GM18517 (cell line): ENCODE data around the gene SMARCD1.
A peak's percentile ranks its signal among the peaks of the same experiment; 100 is the strongest.

ENCODE experiments used
- ATAC-seq: cut with Tn5 transposase; IDR thresholded peaks from one replicate; pipeline ENCODE4 v1.9.1; 2021; ENCODE audit warnings: mild to moderate bottlenecking, moderate library complexity; ENCODE audit not compliant: unreplicated experiment

Gene SMARCD1

DNA sequence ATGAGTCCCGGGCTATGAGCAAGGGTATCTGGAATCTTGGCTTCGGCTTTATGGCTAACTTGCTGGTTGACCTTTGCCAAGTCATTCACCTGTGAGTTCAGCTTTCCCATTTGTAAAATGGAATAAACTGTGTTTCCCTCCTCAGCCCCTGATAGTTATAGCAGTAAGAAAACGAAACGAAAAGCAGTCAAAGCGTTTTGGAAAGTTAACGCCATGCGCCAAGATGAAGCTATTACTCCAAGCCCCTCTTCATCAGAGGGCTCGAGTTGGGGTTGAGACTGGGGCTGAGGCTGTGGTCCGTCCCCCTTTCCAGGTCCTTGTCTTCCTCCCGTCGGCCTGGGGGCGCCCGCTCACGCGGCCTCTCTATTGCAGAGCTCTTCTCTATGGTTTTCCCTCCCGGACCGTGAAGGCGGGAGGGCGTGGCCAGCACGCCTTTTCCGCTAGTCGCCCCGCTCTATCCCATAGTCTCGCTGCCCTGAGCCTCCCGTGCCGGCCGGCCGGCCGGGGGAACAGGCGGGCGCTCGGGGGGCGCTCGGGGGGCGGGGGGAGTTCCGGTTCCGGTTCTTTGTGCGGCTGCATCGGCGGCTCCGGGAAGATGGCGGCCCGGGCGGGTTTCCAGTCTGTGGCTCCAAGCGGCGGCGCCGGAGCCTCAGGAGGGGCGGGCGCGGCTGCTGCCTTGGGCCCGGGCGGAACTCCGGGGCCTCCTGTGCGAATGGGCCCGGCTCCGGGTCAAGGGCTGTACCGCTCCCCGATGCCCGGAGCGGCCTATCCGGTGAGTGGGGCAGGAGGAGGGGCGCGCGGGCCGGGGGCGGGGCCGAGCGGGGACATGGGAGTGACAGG is at the start of gene SMARCD1:
TSS of gene SMARCD1 (plus strand) at position 568 of the 840 bp plus-strand sequence. CDS start at position 596, 28 bp downstream.
- peak; percentile 62 for ATAC-seq

- no peak for ATAC-seq
Measured at GRCh38 chr12:50038336-50038735, 46.8 kb upstream of the SMARCD1 start.

DNA sequence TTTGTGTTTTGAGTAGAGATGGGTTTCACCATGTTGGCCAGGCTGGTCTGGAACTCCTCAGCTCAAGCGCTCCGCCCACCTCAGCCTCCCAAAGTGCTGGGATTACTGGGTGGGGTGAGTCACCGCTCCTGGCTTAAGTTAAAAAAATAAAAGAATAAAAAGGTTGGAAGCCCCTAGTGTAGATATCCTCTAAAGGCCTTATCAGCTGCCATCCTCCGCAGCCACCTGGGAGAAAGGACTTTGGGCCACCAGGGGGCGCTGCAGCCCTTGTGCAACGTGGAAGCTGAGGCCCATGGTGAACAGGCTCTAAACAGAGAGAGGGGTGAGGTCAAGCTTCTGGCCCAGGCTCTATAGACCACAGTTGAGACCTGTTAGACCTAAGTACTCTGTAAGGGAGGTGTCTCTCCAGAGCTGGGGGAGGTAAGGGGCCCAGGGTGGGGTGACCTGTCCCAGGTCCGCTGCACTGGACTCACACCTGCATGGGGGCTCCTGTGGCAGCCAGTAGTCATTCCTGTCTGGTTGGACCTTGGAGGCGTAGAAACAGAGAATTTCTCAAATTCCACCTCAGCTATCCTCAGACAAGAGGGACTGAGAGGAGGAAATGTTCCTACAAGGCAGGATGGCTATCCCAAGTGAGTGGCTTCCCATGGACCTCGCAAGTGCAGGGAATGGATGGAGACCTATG is 45.8 kb upstream of the SMARCD1 start:
- no peak for ATAC-seq

GRCh38 chr12:50040657-50041056 is 44.5 kb upstream of the SMARCD1 start:
- ATAC-seq = no peak

DNA sequence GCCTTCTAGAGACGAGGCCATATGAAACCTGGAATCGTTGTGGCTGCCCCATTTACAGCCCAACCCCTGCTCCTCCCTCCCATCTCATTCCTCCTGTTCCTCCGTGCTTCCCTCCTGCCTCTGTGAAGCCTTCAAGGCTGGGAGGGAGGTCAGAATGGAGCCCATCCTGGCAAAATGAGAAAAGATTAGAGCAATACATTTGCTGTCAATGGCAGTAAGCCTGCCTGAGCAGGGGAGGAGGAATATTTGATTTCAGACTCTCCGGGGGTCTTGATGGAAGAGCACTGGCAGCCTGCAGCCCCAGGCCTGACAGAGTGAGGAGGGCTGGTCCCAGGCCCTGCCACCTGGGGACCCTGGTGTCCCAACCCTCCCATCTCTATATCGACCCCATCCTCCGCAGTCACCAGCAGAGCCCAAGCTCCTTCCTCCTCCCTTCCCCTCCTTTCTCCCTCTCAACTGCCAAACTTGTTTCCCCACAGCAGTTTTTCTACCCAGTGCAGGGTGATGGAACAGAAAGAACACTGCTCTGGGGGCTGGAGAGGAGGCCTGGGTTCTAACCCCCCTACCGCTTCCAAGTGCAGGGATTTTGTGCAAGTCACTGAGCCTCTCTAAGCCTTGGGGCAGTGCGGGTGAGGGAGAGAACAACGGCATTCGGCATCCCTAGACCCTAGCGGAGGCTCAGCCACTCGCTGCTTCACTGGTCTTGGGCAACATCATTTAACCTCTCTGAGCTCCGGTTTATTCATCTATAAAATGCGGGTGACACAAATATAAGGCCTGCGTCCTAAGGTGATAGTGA is 43.9 kb upstream of the SMARCD1 start:
- ATAC-seq = no peak

DNA sequence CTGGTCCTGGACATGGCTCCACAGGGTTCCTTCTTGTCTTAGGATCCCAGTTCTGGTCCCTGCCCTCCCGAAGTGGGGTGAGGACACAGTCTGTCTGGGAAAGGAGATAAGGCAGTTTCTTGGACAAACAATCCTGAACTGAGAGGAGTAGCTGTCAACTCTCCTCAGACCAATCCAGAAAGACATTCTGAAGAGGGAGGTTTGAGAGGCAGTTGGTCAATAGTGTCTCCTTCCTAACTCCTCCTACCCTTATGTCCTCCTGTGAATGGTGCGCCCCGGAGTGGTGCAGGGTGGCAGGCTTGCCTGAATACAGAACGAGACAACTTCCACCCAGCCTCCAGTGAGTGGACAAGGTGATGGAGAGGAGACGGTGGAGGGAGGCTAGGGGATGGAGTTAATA is 43.2 kb upstream of the SMARCD1 start:
- no peak for ATAC-seq

GRCh38 chr12:50042693-50043092 is 42.4 kb upstream of the SMARCD1 start:
- no peak for ATAC-seq

- no peak for ATAC-seq
Measured at GRCh38 chr12:50043308-50043707, 41.8 kb upstream of the SMARCD1 start.

- no peak for ATAC-seq
Measured at GRCh38 chr12:50043854-50044253, 41.3 kb upstream of the SMARCD1 start.

GRCh38 chr12:50047693-50048250 is 37.4 kb upstream of the SMARCD1 start:
- no peak for ATAC-seq

DNA sequence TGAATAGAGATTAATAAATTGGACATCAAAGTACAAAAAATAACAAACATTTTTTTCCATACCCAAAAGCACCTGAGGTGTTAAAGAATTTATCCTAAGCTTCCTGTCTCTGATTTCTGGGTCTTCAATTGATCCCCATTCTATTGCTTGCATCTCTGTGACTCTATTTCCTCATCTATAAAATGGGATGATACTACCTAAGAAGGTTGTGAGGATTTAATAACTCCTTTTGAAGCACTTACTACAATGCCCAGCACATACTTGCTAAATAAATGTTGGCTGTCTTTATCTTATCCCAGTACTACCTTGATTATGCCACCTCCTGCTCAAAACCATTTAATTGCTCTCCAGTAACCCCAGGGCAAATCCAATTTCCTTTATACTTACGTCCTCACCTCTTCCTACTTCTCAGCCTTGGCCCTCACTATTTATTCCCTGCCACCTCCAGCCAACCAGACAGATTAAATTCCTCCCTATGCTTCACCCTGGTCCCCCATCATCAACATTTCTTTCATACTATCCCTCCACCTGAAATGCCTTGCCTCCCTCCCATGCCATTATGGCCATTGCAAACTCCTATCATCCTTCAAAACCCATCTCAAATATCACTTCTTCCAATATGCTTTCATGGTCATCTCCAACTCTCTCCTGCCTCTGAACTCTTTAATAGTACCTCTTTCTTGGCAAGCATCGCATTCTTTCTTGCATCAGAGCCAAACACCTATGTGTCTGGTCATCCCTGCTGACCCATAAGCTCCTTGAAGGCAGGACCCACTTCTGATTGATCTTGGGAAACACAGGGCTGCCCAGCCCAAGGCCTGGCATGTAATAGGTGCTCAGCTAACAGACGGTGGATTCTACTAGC is 35.7 kb upstream of the SMARCD1 start:
- ATAC-seq = no peak

- no peak for ATAC-seq
Measured at GRCh38 chr12:50050119-50050385, 35.1 kb upstream of the SMARCD1 start.

DNA sequence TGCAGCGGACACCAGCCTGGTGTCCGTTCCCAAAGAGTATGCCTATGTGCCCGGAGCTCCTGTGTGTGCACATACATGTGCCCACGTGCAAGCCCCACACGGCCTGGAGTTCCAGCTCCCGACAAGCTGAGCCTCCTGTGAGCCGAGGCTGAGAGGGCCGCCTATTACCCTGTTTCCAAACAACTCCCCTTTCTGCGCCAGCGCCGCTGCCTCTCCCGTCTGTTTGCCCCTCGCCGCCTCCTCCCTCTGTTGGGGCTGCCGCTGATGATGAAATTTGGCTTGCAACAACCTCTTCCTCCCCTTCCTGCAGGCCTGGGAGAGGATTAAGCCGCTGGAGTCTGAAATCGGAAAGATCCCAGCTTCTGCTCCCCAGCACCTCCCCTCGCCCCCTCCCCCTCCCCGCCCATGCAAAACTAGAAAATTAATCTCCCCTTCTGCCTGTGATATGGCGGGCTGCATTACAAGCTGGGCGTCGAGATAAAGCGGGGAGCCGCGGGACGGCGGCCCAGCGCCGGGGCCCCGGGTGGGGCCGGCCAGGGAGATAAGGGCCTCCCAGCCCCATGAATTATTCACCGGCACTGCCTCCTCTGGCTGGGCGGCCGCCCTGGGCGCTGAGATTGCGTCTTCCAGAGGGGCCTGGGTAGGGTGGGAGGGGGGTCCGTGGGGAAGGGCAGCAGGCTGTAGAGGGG is 34.6 kb upstream of the SMARCD1 start:
- ATAC-seq = no peak

DNA sequence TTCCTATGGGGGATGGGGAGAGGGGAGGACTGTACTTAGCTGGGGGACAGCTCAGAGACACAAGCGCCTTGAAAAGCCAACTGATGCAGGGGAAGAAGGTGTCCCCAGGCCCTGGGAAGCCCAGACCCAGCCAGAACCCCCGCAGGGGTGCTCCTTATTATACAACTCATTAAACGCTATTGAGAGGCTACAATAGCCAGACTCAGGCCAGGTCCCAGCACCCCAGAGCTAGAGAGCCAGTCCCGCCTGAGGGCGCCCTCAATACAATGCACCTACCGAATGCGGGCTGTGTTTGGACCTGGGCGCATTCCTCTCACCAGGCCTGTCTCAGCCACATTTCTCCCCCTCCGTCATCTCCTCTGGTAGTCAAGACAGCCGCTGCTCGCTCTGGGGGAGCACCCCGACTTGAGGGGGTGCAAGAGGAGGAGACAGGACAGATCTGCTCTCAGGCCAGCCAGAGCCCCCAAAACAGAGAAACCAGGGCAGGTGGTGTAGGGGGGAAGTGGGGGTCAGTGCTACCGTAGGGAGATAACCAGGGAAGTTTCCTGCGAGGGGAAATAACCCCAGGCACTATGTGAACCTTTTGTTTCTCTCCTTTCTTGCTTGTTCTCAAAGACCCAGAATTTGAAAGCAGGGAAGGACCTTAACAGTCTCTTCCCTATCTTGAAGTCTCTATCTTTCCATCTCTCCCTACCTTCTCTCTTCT is 33.9 kb upstream of the SMARCD1 start:
- ATAC-seq = no peak

GRCh38 chr12:50052544-50052943 is 32.6 kb upstream of the SMARCD1 start:
- no peak for ATAC-seq

- no peak for ATAC-seq
Measured at GRCh38 chr12:50052964-50053363, 32.2 kb upstream of the SMARCD1 start.

- ATAC-seq = no peak
Measured at GRCh38 chr12:50053583-50053982, 31.6 kb upstream of the SMARCD1 start.

GRCh38 chr12:50055831-50056638 is 29.1 kb upstream of the SMARCD1 start:
- ATAC-seq = no peak

DNA sequence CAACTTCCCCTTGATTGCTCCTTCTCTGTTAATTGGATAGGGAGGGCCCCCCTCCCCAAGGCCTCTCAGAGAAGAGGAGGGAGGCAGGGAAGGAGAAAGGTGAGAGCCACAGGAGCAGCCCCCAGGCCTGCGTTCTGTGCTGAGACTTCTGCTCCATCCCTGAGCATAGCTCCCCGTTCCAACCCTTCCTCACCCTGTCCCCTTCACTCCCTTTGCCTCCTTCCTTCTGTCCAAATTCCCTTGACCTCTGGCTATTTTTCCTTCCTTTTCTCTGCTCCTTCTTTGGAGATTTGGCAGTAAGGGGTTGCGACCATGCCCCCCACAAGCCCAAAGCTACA is 28.5 kb upstream of the SMARCD1 start:
- ATAC-seq = no peak
